ENCODE data around the gene DLG4. TPM values are rescaled to one million over a fixed set of nuclear protein-coding genes. Genes with fewer than 3 reads are reported as not detected.

Gene DLG4
- total RNA-seq, 2 experiments from 2014 or later = 15.4 to 27.3 TPM

- ChIA-PET POLR2A (no interaction called here), CTCF (ENCODE audit: unreplicated experiment) (no interaction called here)
- Histone ChIP-seq H3K36me3 (ENCODE audit: insufficient read depth, low read length) (no peaks in the 10 kb centered on the region), H3K9me3 (ENCODE audit: low read length) (peaks cover 8% of the 10 kb centered on the region), H3K4me3 (ENCODE audit: low read depth, low read length, poor library complexity, severe bottlenecking) (no peak overlapping the region), H3K27ac (ENCODE audit: low read depth, low read length, poor library complexity, severe bottlenecking) (no peak overlapping the region), H3K79me2 (ENCODE audit: insufficient read depth, low read depth, low read length) (no peaks in the 10 kb centered on the region), H3K4me2 (ENCODE audit: low read length) (no peak overlapping the region), H2AFZ (ENCODE audit: low read length) (no peak overlapping the region), H4K20me1 (ENCODE audit: insufficient read depth, low read length) (no peaks in the 10 kb centered on the region), H3K9me2 (ENCODE audit: insufficient read depth, low read length) (no peaks in the 10 kb centered on the region), H3K4me1 (ENCODE audit: insufficient read depth, low read length, poor library complexity, severe bottlenecking) (peaks cover 10% of the 10 kb centered on the region)
- no peak for DNase-seq (ENCODE audit: low spot score)
- intact Hi-C loops (cut with micrococcal nuclease; ENCODE audit: unreplicated experiment) = no loop called here
- no peak for TF ChIP-seq CTCF (conservative IDR thresholded peaks at IDR 0.05; ENCODE audit: low read length)
- TF ChIP-seq EZH2phosphoT487 (IDR thresholded peaks at IDR 0.05; ENCODE audit: borderline replicate concordance, low read depth, low read length) = no peak
- BruUV-seq (replicated peaks) = no TSS peak
These were observed 42.8 kb downstream of the DLG4 start for GRCh38 chr17:7176841-7177190.

GRCh38 chr17:7176107-7176840 lies 43.4 kb downstream of the DLG4 start:
- Histone ChIP-seq H3K9me2 (ENCODE audit: insufficient read depth, low read length) (no peaks in the 10 kb centered on the region), H3K4me3 (ENCODE audit: low read depth, low read length, poor library complexity, severe bottlenecking) (no peak overlapping the region), H2AFZ (ENCODE audit: low read length) (no peak overlapping the region), H3K9me3 (ENCODE audit: low read length) (peaks cover 8% of the 10 kb centered on the region), H3K36me3 (ENCODE audit: insufficient read depth, low read length) (no peaks in the 10 kb centered on the region), H3K27ac (ENCODE audit: low read depth, low read length, poor library complexity, severe bottlenecking) (no peak overlapping the region), H3K4me1 (ENCODE audit: insufficient read depth, low read length, poor library complexity, severe bottlenecking) (peaks cover 10% of the 10 kb centered on the region), H3K4me2 (ENCODE audit: low read length) (no peak overlapping the region), H4K20me1 (ENCODE audit: insufficient read depth, low read length) (no peaks in the 10 kb centered on the region), H3K79me2 (ENCODE audit: insufficient read depth, low read depth, low read length) (no peaks in the 10 kb centered on the region)
- no peak for DNase-seq (ENCODE audit: low spot score)
- ChIA-PET CTCF (ENCODE audit: unreplicated experiment) (no interaction called here), POLR2A (no interaction called here)
- TF ChIP-seq EZH2phosphoT487 (IDR thresholded peaks at IDR 0.05; ENCODE audit: borderline replicate concordance, low read depth, low read length) (no peak), CTCF (conservative IDR thresholded peaks at IDR 0.05; ENCODE audit: low read length) (no peak)
- intact Hi-C loops (cut with micrococcal nuclease; ENCODE audit: unreplicated experiment) = no loop called here
- BruUV-seq (replicated peaks) = no TSS peak

- no peak overlapping the region for H3K4me2 ChIP-seq (ENCODE audit: low read length)
- no peak overlapping the region for H3K4me3 ChIP-seq (ENCODE audit: low read depth, low read length, poor library complexity, severe bottlenecking)
- peaks cover 10% of the 10 kb centered on the region for H3K4me1 ChIP-seq (ENCODE audit: insufficient read depth, low read length, poor library complexity, severe bottlenecking)
- no peak overlapping the region for H3K27ac ChIP-seq (ENCODE audit: low read depth, low read length, poor library complexity, severe bottlenecking)
- ChIA-PET POLR2A (no interaction called here), CTCF (ENCODE audit: unreplicated experiment) (no interaction called here)
- BruUV-seq (replicated peaks) = no TSS peak
- peaks cover 8% of the 10 kb centered on the region for H3K9me3 ChIP-seq (ENCODE audit: low read length)
- no peaks in the 10 kb centered on the region for H4K20me1 ChIP-seq (ENCODE audit: insufficient read depth, low read length)
- H3K36me3 ChIP-seq (ENCODE audit: insufficient read depth, low read length) = no peaks in the 10 kb centered on the region
- H3K9me2 ChIP-seq (ENCODE audit: insufficient read depth, low read length) = no peaks in the 10 kb centered on the region
- no peak overlapping the region for H2AFZ ChIP-seq (ENCODE audit: low read length)
- no peak for DNase-seq (ENCODE audit: low spot score)
- H3K79me2 ChIP-seq (ENCODE audit: insufficient read depth, low read depth, low read length) = no peaks in the 10 kb centered on the region
- intact Hi-C loops (cut with micrococcal nuclease; ENCODE audit: unreplicated experiment) = no loop called here
- TF ChIP-seq CTCF (conservative IDR thresholded peaks at IDR 0.05; ENCODE audit: low read length) = no peak
- no peak for TF ChIP-seq EZH2phosphoT487 (IDR thresholded peaks at IDR 0.05; ENCODE audit: borderline replicate concordance, low read depth, low read length)
These were observed 44.3 kb downstream of the DLG4 start for GRCh38 chr17:7175330-7175733.
